ENCODE measurements around the gene SRBD1.

- no peak for TF ChIP-seq POLR2A (IDR thresholded peaks at IDR 0.05)
- TF ChIP-seq CTCF (IDR thresholded peaks at IDR 0.05): no peak
Observed at GRCh38 chr2:45643095-45643494, 32.0 kb upstream of the SRBD1 start.

All from transverse colon (tissue), 3 donors.